Measurements from ENCODE around the gene PHF5A. TPM values are rescaled to one million over a fixed set of nuclear protein-coding genes. Genes with fewer than 3 reads are reported as not detected.
A peak's percentile ranks its signal among the peaks of the same experiment; 100 is the strongest.
"Not testable (repeated sequence)": the region's sequence is repeated elsewhere in the genome, so short reads cannot be mapped to it uniquely, and the experiment has no call there.

The PHF5A gene
- total and polyA plus RNA-seq, 9 donors = 38.6 to 56.2 (median 43.0) TPM

GRCh38 chr22:41478891-41479521 is 10.5 kb upstream of the PHF5A start:
- no peak overlapping the region for H3K4me3 ChIP-seq (ENCODE audit: low read length)
- no peaks in the 10 kb centered on the region for H3K9me3 ChIP-seq (replicated peaks; ENCODE audit: control insufficient read depth, low read depth, low read length)
- peaks cover 36% of the 10 kb centered on the region for H3K4me1 ChIP-seq (ENCODE audit: control insufficient read depth, insufficient read depth, low read length)
- 72% methylated on average over 3 of the region's 7 CpGs for WGBS (ENCODE audit: insufficient coverage)
- H3K36me3 ChIP-seq (ENCODE audit: control insufficient read depth, insufficient read depth, low read length) = peaks cover 11% of the 10 kb centered on the region
- DNase-seq = no peak
- H3K27me3 ChIP-seq (ENCODE audit: control insufficient read depth, insufficient read depth, low read length) = no peaks in the 10 kb centered on the region
- no peak overlapping the region for H3K27ac ChIP-seq (ENCODE audit: low read length)

- 88% methylated on average over 1 of the region's 2 CpGs for WGBS (ENCODE audit: insufficient coverage)
- Histone ChIP-seq H3K27ac (ENCODE audit: low read length) (no peak overlapping the region), H3K36me3 (ENCODE audit: control insufficient read depth, insufficient read depth, low read length) (peaks cover 14% of the 10 kb centered on the region), H3K9me3 (replicated peaks; ENCODE audit: control insufficient read depth, low read depth, low read length) (no peaks in the 10 kb centered on the region), H3K27me3 (ENCODE audit: control insufficient read depth, insufficient read depth, low read length) (no peaks in the 10 kb centered on the region), H3K4me3 (ENCODE audit: low read length) (no peak overlapping the region), H3K4me1 (ENCODE audit: control insufficient read depth, insufficient read depth, low read length) (peaks cover 36% of the 10 kb centered on the region)
- no peak for DNase-seq
Measured at GRCh38 chr22:41478473-41478872, 10.0 kb upstream of the PHF5A start.

- DNase-seq = no peak
- Histone ChIP-seq H3K27me3 (ENCODE audit: control insufficient read depth, insufficient read depth, low read length) (no peaks in the 10 kb centered on the region), H3K4me3 (ENCODE audit: low read length) (no peak overlapping the region), H3K9me3 (replicated peaks; ENCODE audit: control insufficient read depth, low read depth, low read length) (no peaks in the 10 kb centered on the region), H3K4me1 (ENCODE audit: control insufficient read depth, insufficient read depth, low read length) (peaks cover 13% of the 10 kb centered on the region), H3K27ac (ENCODE audit: low read length) (no peak overlapping the region), H3K36me3 (ENCODE audit: control insufficient read depth, insufficient read depth, low read length) (peaks cover 22% of the 10 kb centered on the region)
- WGBS (ENCODE audit: insufficient coverage) = 95% methylated on average over 2 of the region's 6 CpGs
Measured at GRCh38 chr22:41474872-41475451, 6.5 kb upstream of the PHF5A start.

GRCh38 chr22:41471568-41471967 is 3.1 kb upstream of the PHF5A start:
- H3K4me1 ChIP-seq (ENCODE audit: control insufficient read depth, insufficient read depth, low read length) = peaks cover 15% of the 10 kb centered on the region
- no peak overlapping the region for H3K4me3 ChIP-seq (ENCODE audit: low read length)
- H3K27me3 ChIP-seq (ENCODE audit: control insufficient read depth, insufficient read depth, low read length) = no peaks in the 10 kb centered on the region
- no peaks in the 10 kb centered on the region for H3K9me3 ChIP-seq (replicated peaks; ENCODE audit: control insufficient read depth, low read depth, low read length)
- DNase-seq = no peak
- H3K27ac ChIP-seq (ENCODE audit: low read length) = no peak overlapping the region
- WGBS (ENCODE audit: insufficient coverage) = no CpG with 5 or more reads among the region's 2 CpGs
- H3K36me3 ChIP-seq (ENCODE audit: control insufficient read depth, insufficient read depth, low read length) = peaks cover 27% of the 10 kb centered on the region

GRCh38 chr22:41470886-41471285 is 2.4 kb upstream of the PHF5A start:
- Histone ChIP-seq H3K36me3 (ENCODE audit: control insufficient read depth, insufficient read depth, low read length) (peaks cover 34% of the 10 kb centered on the region), H3K4me3 (ENCODE audit: low read length) (no peak overlapping the region), H3K4me1 (ENCODE audit: control insufficient read depth, insufficient read depth, low read length) (peaks cover 15% of the 10 kb centered on the region), H3K9me3 (replicated peaks; ENCODE audit: control insufficient read depth, low read depth, low read length) (no peaks in the 10 kb centered on the region), H3K27me3 (ENCODE audit: control insufficient read depth, insufficient read depth, low read length) (no peaks in the 10 kb centered on the region), H3K27ac (ENCODE audit: low read length) (no peak overlapping the region)
- no peak for DNase-seq
- 89% methylated on average over 1 of the region's 2 CpGs for WGBS (ENCODE audit: insufficient coverage)

- DNase-seq = peak; percentile 30
- H3K27me3 ChIP-seq (ENCODE audit: control insufficient read depth, insufficient read depth, low read length) = no peaks in the 10 kb centered on the region
- H3K4me3 ChIP-seq (ENCODE audit: low read length) = peak overlapping the region; percentile 99
- peaks cover 46% of the 10 kb centered on the region for H3K36me3 ChIP-seq (ENCODE audit: control insufficient read depth, insufficient read depth, low read length)
- no peaks in the 10 kb centered on the region for H3K9me3 ChIP-seq (replicated peaks; ENCODE audit: control insufficient read depth, low read depth, low read length)
- 0% methylated on average over 21 of the region's 30 CpGs for WGBS (ENCODE audit: insufficient coverage)
- peak overlapping the region; percentile 97 for H3K27ac ChIP-seq (ENCODE audit: low read length)
- H3K4me1 ChIP-seq (ENCODE audit: control insufficient read depth, insufficient read depth, low read length) = peaks cover 15% of the 10 kb centered on the region
Measured at GRCh38 chr22:41469218-41469851, 843 bp upstream of the PHF5A start.

GRCh38 chr22:41461901-41462300 is 6.6 kb downstream of the PHF5A start:
- no peaks in the 10 kb centered on the region for H3K4me1 ChIP-seq (ENCODE audit: control insufficient read depth, insufficient read depth, low read length)
- H3K9me3 ChIP-seq (replicated peaks; ENCODE audit: control insufficient read depth, low read depth, low read length) = no peaks in the 10 kb centered on the region
- no peak overlapping the region for H3K4me3 ChIP-seq (ENCODE audit: low read length)
- no peak for DNase-seq
- no peaks in the 10 kb centered on the region for H3K27me3 ChIP-seq (ENCODE audit: control insufficient read depth, insufficient read depth, low read length)
- WGBS (ENCODE audit: insufficient coverage) = no CpG with 5 or more reads among the region's 4 CpGs
- H3K36me3 ChIP-seq (ENCODE audit: control insufficient read depth, insufficient read depth, low read length) = peaks cover 75% of the 10 kb centered on the region
- no peak overlapping the region for H3K27ac ChIP-seq (ENCODE audit: low read length)

GRCh38 chr22:41460071-41460470 is 8.4 kb downstream of the PHF5A start:
- H3K4me3 ChIP-seq (ENCODE audit: low read length); H3K4me1 ChIP-seq (ENCODE audit: control insufficient read depth, insufficient read depth, low read length); DNase-seq; H3K27me3 ChIP-seq (ENCODE audit: control insufficient read depth, insufficient read depth, low read length); H3K27ac ChIP-seq (ENCODE audit: low read length); H3K9me3 ChIP-seq (replicated peaks; ENCODE audit: control insufficient read depth, low read depth, low read length): not testable (repeated sequence)
- WGBS (ENCODE audit: insufficient coverage) = no CpG with 5 or more reads among the region's 5 CpGs
- H3K36me3 ChIP-seq (ENCODE audit: control insufficient read depth, insufficient read depth, low read length) = peaks cover 64% of the 10 kb centered on the region

GRCh38 chr22:41459431-41459830 is 9.1 kb downstream of the PHF5A start:
- Histone ChIP-seq H3K9me3 (replicated peaks; ENCODE audit: control insufficient read depth, low read depth, low read length) (no peaks in the 10 kb centered on the region), H3K4me3 (ENCODE audit: low read length) (no peak overlapping the region), H3K4me1 (ENCODE audit: control insufficient read depth, insufficient read depth, low read length) (no peaks in the 10 kb centered on the region), H3K36me3 (ENCODE audit: control insufficient read depth, insufficient read depth, low read length) (peaks cover 58% of the 10 kb centered on the region), H3K27ac (ENCODE audit: low read length) (no peak overlapping the region), H3K27me3 (ENCODE audit: control insufficient read depth, insufficient read depth, low read length) (no peaks in the 10 kb centered on the region)
- no CpG with 5 or more reads among the region's 1 CpG for WGBS (ENCODE audit: insufficient coverage)
- no peak for DNase-seq

GRCh38 chr22:41458161-41458728 is 10.2 kb downstream of the PHF5A start:
- Histone ChIP-seq H3K4me3 (ENCODE audit: low read length) (no peak overlapping the region), H3K9me3 (replicated peaks; ENCODE audit: control insufficient read depth, low read depth, low read length) (no peaks in the 10 kb centered on the region), H3K27me3 (ENCODE audit: control insufficient read depth, insufficient read depth, low read length) (no peaks in the 10 kb centered on the region), H3K36me3 (ENCODE audit: control insufficient read depth, insufficient read depth, low read length) (peaks cover 49% of the 10 kb centered on the region), H3K4me1 (ENCODE audit: control insufficient read depth, insufficient read depth, low read length) (no peaks in the 10 kb centered on the region), H3K27ac (ENCODE audit: low read length) (no peak overlapping the region)
- DNase-seq = no peak
- WGBS (ENCODE audit: insufficient coverage) = 100% methylated on average over 3 of the region's 7 CpGs

All from muscle of leg (tissue), 11 donors.